HG02840 (cell line): ENCODE data around the gene TMBIM1.

Source experiments
- ATAC-seq: cut with Tn5 transposase; IDR thresholded peaks from one replicate; pipeline ENCODE4 v1.9.1; 2021; ENCODE audit warnings: mild to moderate bottlenecking, moderate library complexity, moderate number of reproducible peaks; ENCODE audit not compliant: unreplicated experiment, low FRiP score

Gene TMBIM1

DNA sequence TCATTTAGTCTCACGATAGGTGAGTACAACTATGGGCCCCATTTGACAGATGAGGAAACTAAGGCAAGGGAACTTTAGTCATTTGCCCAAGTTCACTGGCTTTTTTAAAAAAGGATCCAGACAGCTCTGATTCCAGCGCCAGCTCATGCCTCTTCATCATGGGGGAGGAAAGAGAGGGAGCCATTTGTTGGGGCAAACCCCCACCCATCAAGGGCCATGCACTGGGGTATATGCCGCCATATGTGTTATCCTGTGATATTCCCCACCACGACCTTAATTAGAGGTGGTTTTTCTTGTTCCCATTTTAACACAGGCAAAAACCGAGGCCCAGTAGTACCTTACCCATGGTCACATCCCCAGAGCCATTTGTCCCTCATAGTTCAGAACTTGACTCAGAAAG lies 32.1 kb downstream of the TMBIM1 start:
- ATAC-seq = no peak

DNA sequence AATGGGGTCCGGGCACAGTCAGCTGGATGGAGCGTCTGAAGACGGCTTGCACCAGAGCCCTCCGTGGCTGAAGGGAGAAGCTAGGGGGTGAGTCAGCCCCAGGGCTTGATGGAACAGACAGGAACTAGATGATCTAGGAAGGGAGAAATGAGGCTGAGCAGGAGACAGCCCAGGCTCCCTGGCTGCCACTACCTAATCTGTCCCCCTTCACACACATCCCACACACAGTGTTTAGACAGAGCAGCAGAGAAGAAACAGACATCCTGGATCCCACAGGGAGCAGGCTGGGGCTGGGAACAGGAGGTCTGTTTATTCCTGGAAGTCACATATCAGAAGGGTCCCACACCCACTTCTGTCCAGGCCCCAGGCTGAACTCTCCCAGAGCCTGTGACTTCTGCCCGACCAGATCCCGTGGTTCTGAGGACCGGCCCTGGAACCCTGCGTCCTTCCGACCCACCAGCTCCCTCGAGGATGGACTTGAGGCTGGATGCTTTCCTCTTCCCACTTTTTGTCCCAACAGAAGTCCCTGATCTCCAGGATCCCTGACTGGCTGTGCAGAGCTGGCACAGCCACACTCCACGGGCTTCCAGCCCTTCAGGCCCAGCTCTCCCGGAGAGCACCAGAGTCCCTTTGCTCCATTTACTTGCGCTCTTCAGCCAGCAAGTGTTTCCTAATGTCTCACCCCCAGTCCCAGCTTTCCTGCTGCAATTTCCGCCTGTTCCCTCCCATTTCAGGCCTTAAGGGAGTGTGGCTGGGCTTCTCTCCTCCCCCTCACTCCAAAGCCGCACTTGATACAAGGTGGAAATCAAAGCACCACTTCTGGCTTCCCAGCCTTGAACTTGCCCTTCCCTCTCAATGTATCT lies 33.0 kb downstream of the TMBIM1 start:
- ATAC-seq = no peak

DNA sequence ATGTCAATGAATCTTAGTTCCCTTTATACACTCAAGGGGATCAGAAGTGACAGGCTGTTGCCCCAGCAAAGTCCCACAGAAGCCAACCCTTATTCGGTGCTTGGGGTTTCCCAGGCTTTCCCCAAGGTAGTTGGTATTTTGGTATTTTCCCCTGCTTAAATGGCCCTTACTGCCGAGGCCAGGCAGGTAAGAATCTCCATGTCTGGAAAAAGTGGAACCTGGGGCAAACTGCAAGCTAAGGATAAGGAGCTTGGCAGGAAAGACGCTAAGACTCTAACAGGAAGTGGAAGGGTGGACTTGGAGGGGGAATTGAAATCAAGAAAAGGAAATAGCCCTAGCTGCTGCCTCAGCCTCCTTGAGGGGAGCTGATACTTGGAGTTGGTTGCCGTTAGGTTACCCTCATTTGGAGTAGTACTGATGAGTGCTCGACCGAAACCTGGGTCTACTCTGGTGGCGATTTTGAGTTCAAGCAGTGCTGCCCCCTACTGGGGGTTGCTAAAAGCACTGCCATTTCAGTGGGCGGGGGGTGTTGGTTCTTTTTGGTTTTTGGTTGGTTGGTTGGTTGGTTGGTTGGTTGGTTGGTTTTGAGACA lies 34.8 kb downstream of the TMBIM1 start:
- ATAC-seq = no peak

DNA sequence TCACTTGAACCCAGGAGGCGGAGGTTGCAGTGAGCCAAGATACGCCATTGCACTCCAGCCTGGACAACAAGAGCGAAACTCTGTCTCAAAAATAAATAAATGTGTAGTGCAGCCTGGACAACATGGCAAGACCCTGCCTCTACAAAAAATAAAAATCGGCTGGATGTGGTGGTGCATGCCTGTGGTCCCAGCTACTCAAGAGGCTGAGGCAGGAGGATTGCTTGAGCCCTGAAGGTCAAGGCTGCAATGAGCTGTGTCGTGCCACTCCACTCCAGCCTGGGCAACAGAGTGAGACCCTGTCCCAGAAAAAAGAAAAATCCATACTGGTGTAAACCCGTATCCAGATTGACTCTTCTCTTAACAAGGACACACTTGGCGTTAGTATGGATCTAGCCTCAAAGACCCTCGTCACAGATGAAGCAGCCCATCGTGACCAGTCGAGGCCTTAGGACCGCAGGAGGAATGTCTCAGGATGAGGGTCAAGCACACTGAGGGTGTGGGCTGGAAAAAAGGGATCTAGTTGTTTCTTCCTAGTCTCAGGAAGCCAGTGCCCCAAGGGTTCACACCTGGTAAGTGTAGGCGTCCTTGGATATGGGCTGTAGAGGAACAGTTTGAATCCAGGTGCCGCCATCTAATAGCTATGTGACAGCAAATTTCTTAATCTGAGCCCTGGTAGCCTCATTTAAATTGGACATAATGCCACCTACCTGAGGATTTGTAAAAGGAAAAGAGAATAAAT lies 35.5 kb downstream of the TMBIM1 start:
- ATAC-seq = no peak

DNA sequence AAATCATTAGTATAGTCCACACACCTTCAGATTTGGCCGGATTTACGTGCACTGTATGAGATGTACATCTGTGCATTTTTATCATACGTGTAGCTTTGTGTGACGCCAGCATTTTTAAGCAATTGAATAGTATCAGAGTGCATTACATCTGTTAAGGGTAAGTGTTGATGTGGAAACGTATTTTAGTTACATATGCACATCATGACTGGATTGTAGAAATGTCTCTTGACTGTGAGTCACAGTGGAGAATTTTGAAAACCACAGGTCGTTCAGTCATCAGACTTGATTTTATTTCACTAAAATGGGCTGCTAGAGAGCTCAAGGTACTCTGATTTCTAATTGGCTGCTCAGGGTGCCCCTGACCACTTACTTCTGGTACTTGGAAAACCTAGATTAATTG lies 36.9 kb downstream of the TMBIM1 start:
- no peak for ATAC-seq

DNA sequence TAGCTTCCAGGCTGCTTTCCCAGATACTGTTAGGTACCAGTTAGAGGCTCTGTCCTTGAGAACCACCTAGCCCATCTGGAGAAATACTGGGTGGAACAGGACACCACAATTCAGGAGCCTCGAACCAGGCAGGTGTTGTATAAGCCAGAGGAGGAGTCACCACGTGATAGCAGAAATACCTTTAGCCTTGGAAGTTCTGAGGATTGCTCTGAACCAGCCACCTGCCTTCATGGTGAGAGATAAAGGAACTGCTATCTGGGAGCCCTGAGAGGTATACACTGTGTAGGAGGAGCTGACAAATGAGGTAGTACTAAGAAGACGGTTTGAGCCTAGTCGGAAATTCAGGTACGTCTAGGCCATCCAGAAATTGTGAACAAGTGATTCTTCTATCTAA lies 39.1 kb downstream of the TMBIM1 start:
- ATAC-seq = no peak

DNA sequence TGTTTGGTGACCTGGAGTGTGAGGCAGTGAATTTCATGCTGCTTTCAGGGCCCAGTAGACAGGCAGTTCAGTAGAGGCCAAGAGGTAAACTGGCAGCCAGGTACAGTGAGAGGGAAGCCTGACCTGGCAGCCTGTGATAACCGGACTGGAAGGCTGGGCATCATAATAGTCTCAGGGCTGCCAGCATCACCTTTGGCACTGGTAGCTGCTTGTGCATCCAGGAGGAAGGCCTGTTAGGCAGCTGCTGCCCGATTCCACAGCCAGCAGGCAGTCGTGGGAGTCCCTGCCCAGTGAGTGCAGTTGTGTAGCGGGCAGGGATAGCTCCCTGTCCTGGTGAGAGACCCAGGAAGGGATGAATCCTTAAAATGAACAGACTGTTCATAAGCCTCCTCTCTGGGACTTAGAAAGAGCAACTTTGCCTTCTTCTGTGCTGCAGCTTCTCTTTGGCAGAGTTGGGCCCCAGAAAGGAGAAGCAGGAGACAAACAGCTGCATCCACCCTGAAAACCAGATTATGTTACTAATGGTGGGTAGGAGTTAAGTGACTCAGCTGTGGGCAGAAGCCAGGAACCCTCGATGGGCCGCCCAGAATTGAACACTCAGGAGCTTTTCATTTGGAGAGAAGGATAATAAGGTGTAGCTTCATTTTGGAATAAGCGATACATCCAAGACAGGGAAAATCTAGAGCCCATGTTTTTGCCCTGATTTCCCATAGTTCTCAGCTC lies 39.6 kb downstream of the TMBIM1 start:
- no peak for ATAC-seq

DNA sequence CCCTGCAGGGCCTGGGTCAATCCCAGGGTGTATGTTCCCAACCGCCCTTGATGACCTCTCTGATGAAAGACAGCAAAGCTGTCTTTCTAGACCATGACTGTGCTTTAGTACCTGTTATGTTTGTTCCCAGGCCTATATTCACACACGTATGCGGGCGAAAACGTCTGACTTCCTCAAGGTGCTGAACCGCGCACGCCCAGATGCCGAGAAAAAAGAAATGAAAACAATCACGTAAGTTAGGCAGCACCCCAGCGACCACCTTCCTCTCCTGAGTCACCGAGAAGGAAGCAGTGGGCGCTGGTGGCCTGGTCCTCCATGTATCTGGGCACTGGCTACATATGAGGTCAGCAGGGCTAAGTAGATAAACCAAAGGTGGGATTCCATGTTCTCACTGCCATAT lies 42.6 kb downstream of the TMBIM1 start:
- no peak for ATAC-seq

DNA sequence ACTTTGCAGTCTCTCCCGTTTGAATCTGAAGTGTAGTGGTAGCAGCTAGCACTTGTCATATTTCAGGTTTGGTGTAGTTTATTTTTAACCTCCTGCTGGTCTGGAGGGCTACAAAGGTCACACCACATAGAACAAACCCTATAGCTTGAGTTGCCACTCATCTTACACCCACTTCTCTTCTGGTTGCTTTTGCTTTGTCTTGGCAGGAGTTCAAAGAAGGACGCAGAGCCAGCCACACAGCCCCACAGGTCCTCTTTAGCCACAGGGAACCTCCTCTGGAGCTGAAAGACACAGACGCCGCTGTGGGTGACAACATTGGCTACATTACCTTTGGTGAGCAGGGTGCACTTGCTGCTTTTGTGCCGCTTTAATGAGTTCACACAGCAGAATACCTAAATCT lies 47.1 kb downstream of the TMBIM1 start:
- no peak for ATAC-seq

DNA sequence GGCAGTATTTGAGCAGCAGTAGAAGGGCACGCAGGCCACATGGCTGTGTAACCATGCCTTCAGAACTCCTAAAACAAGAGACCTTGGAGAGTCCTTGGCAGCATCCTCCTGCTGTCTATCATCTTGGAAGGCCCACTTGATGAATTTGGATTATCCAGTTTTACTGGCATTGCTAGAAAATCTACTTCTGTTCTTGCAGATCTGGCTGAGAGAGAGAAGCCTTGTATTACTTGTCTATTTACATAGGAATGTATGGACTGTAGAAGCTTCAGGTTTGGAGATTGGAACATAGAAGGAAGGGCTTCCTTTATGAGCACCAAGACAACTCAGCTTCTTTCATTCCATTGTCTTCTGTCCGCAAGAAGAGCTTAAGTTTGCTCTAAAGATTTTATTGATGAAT lies 47.6 kb downstream of the TMBIM1 start:
- no peak for ATAC-seq

DNA sequence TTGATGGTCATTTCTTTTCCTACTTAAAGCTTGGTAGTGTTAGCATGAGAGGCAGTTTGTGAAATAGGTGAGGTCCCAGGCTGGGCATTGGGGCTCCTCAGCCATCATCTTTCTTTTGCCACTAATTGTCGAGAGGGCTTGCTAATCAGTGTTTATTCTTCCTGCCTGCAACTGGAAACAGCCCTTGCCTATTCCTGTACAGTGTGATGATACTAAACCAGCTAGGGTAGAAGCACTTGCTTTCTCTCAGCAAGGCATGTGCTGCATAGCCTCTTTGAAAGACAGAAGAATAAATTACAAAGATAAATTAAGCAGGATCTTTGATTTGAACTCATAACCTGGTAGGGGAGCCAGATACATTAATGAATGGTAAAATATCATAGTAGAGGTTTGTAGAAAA lies 48.1 kb downstream of the TMBIM1 start:
- ATAC-seq = no peak

DNA sequence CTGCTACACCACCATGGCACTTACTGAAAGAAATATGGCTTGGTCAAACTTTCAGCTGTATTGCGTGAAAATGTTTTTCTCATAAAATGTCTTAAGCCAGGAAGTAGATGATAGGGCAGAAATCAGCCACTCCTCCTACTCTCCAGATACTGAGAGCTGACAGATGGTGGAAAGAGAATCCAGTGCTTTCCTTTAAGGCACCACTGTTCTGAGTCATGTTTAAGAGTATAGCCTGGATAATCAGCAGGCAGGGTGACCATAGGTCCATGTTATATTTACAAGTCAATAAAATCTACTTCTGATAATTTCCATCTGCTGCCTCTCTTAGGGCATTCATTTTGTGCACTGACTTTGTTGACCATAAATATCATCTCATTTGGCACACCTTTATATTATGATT lies 53.4 kb downstream of the TMBIM1 start:
- no peak for ATAC-seq

DNA sequence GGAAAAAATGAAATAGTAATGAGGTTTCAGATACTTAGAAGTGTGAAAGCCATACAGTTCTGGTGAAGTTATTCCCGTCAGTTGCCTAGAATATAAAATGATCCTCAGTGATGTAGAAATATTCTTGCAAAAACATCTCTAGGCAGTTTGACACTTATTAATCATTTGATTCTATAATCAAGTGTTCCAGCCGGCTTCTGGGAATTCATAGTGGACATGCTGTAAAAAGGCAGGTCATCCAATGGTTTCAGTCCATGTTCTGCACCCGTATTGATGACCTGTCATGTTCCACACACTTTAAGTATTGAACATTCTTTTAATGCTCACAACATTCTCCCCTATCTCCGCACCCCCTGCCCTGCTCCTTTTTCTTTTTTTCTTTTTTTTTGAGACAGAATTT lies 55.5 kb downstream of the TMBIM1 start:
- no peak for ATAC-seq

DNA sequence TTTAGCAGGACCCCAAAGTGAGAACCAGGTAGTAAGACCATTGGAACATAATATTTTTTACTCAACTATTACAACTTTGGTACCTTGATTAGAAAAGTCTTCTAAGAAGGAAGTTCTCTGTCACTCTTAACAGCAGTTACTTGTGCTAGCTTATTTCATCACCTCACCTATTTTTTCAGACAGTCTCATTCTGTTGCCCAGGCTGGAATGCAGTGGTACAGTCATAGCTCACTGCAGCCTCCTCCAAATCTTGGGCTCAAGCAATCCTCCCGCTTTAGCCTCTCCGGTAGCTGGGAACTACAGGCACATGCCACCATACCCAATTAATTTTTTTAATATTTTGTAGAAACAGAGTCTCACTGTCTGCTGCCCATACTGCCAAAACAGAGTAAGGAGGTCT lies 57.3 kb downstream of the TMBIM1 start:
- no peak for ATAC-seq

DNA sequence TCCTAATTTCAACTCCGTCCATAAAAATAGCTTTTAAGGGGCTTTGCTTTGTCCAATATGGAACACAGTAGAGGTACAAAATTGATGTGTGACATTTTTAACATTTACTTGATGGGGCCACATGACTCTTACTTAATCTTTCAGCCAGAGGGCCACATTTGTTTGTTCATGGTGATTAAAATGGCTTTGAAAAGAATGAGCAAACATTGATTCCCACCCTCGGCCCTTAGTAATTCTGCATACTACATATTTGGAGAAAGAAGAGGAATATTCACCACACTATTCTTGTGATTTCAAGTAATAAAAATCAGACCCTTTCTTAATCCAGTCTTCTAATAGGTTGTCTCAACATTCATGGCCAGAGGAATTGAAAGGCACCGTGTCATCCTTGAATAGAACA lies 57.8 kb downstream of the TMBIM1 start:
- ATAC-seq = no peak

DNA sequence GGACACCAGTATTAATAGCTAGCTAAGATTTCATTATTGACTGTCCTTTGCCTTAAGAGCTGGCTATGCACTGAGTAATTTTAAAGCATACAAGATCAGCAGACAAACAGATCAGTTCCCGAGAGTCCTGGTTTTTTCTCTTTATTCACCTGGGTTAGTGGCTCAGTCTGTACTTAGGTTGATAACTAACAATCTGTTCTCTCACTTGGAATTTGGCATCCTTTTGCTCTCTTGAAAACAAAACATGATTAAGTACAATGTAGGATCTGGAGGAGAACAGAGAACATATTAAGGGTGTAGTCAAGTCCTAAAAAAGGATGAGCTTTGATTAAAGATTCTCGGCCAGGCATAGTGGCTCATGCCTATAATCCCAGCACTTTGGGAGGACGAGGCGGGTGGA lies 58.8 kb downstream of the TMBIM1 start:
- no peak for ATAC-seq

DNA sequence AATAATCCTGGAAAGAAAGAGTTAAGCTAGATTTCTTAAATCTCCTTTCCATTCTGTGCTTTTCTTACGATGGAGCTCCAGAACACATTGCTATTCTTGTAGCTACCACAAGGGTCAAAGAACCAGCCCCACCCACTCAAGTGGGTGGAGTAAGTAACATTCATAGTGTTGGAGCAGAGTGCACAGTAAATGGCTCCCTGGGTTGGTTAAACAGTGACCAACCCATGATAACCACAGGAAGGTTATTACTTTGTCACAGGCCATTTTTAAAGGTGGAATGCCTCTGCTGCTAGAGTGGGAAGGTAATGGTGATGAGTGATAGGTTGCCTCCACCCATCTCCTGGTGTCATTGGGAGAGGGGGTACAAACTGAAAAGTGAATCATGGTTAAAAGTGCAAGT lies 61.4 kb downstream of the TMBIM1 start:
- ATAC-seq = peak; percentile 42

DNA sequence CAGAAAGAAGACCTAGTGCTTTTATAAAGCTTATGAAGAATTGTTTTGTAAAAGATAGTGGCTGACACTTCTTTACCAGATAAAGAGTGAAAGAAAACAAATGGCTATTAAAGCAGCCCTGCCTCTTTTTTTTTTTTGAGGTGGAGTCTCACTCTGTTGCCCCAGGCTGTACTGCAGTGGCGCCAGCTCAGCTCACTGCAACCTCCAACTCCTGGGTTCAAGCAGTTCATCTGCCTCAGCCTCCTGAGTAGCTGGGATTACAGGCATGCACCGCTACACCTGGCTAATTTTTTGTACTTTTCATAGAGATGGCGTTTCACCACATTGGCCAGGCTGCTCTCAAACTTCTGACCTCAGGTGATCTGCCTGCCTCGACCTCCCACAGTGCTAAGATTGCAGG lies 62.5 kb downstream of the TMBIM1 start:
- no peak for ATAC-seq

DNA sequence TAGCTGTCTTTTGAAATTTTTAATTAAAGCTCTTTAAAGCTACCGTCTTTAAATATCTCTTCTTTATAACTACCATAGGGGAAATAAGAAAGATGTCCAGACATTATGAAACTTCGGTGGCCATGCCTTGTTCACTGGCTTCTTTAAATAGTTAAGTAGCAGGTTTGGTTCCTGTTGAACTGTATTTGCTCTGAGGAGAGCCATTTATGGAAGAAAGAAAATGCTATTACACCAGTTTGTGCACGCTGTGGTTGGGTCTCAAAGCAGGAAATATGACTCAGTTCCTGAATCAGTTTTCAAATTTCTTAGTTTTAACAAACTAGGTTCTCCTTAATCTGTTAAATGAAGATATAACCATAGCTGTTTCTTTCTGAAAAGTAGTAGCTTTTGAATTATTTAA lies 63.1 kb downstream of the TMBIM1 start:
- peak; percentile 77 for ATAC-seq

DNA sequence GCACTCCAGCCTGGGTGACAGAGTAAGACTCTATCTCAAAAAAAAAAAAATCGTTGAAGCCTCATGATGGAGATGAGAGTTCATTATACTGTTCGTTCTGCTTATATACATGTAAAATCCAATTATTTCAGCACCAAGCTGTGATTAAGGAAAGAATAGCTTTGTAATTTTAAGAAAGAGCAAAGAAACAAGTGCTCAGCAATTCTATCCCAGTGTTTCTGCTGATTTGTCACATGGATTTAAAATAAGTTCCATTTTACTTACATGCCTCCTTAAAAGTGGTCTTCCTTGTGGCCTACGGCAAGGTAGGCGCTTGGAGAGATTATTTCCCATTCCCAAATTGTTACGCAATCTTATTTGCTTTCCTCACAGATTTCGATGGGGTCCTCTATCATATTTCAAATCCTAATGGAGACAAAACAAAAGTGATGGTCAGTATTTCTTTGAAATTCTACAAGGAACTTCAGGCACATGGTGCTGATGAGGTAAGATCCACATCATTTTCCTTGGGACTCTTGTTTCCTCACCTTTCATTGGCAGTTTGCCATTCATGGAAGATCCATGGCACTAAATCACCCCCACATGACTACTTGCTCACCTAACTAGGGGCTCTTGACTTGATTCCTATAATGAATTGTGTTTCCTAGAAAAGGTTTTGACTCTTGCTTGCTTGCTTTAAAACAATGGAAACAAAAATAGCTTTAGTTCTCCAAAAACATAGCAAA lies 63.8 kb downstream of the TMBIM1 start:
- no peak for ATAC-seq
